Lower lobe of right lung (tissue), 2 donors: ENCODE results near the gene KIF3B. TPM values are rescaled to one million over a fixed set of nuclear protein-coding genes. Genes with fewer than 3 reads are reported as not detected.
"Not testable (repeated sequence)": the region's sequence is repeated elsewhere in the genome, so short reads cannot be mapped to it uniquely, and the experiment has no call there.

Source experiments
- ATAC-seq, 2 donors: fragments of 200-7000 bp; cut with Tn5 transposase; one replicate each; pipeline ENCODE4 v1.9.1; 2020 to 2022; ENCODE audit warnings: mild to moderate bottlenecking in 2 of 2, moderate library complexity in 2 of 2
- DNase-seq: peaks from one replicate; pipeline ENCODE4 v3.0.0-alpha.2; 2020
- H3K27ac ChIP-seq: fragments of 200-600 bp; one replicate; pipeline ENCODE4 v1.8.0; 2022
- H3K27me3 ChIP-seq: fragments of 200-600 bp; one replicate; pipeline ENCODE4 v1.8.0; 2022; ENCODE audit warnings: low read depth
- H3K36me3 ChIP-seq: fragments of 200-600 bp; one replicate; pipeline ENCODE4 v1.8.0; 2022; ENCODE audit warnings: mild to moderate bottlenecking
- H3K4me1 ChIP-seq: fragments of 200-600 bp; one replicate; pipeline ENCODE4 v1.8.0; 2022
- H3K4me3 ChIP-seq: fragments of 200-600 bp; one replicate; pipeline ENCODE4 v1.8.0; 2022; ENCODE audit warnings: mild to moderate bottlenecking
- H3K9me3 ChIP-seq: fragments of 200-600 bp; one replicate; pipeline ENCODE4 v1.8.0; 2022
- CTCF ChIP-seq: fragments of 200-600 bp; IDR thresholded peaks from one replicate; pipeline ENCODE4 v1.8.0; 2022; ENCODE audit warnings: antibody characterized with exemption, mild to moderate bottlenecking
- intact Hi-C: fragments of 100-400 bp; cut with DNase I; formaldehyde crosslinking; loops from one replicate; pipeline ENCODE4 v1.11.0; 2022
- total RNA-seq: library from RNA; stranded (reverse); fragmentation: NEBNext Ultra II Directional; extraction: Animal tissue kit (Norgen Biotek cat#: 25700); gene quantifications from one replicate; pipeline ENCODE4 v1.2.1, GENCODE V29; 2021
- donor health status: DM: no; HTN: yes; CAD: no; lungs with severe emphysema.

KIF3B gene
- total RNA-seq, 1 donor from 2014 or later, result 28.0 TPM

- no peak for TF ChIP-seq CTCF
- Histone ChIP-seq H3K9me3 (no peaks in the 10 kb centered on the region), H3K27me3 (no peaks in the 10 kb centered on the region), H3K36me3 (no peaks in the 10 kb centered on the region), H3K4me3 (no peak overlapping the region), H3K4me1 (no peaks in the 10 kb centered on the region), H3K27ac (no peak overlapping the region)
- intact Hi-C loops, result no loop called here
- ATAC-seq (no peak), DNase-seq (no peak)
Measured at GRCh38 chr20:32251470-32251869, 26.0 kb upstream of the KIF3B start.

DNA sequence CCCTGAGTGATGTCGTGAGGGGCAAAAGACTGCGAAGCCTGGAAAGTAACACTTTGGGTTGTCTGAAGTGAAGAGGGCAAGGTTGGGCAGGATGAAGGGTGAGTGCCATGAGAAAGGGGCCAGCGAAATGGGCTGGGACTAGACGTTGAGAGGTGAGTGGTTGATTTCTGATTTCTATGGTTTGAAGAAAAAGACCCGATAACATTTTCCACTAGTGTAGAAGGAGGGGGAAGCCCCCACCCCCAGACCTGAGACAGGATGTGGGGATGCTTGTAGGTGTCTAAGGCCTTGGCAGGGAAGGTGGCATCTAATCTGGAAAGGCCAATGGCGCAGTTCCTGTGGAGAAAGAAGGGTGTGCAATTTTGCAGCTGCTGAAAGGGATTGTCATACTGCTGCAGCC is 25.3 kb upstream of the KIF3B start:
- ATAC-seq (no peak), DNase-seq (no peak)
- H3K27ac ChIP-seq, result no peak overlapping the region
- H3K9me3 ChIP-seq, result no peaks in the 10 kb centered on the region
- no peaks in the 10 kb centered on the region for H3K36me3 ChIP-seq
- H3K27me3 ChIP-seq, result no peaks in the 10 kb centered on the region
- TF ChIP-seq CTCF, result no peak
- intact Hi-C loops, result no loop called here
- no peak overlapping the region for H3K4me3 ChIP-seq
- H3K4me1 ChIP-seq, result no peaks in the 10 kb centered on the region

DNA sequence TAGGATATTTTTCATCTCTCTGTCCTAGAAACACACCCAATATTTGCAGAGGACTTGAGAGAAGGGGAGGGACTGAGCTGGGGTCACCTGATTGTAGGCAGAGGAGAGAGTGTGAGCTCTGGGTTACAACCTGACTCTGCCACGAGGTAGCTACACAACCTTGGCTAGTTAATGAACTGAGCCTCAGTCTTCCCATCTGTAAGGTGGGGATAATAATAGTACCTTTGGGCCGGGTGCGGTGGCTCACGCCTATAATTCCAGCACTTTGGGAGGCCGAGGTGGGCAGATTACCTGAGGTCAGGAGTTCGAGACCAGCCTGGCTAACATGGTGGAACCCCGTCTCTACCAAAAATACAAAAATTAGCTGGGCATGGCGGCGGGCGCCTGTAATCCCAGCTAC is 16.5 kb upstream of the KIF3B start:
- DNase-seq, H3K27me3 ChIP-seq, H3K9me3 ChIP-seq, H3K36me3 ChIP-seq, H3K4me1 ChIP-seq, H3K4me3 ChIP-seq, H3K27ac ChIP-seq, intact Hi-C loops, ATAC-seq: not testable (repeated sequence)

DNA sequence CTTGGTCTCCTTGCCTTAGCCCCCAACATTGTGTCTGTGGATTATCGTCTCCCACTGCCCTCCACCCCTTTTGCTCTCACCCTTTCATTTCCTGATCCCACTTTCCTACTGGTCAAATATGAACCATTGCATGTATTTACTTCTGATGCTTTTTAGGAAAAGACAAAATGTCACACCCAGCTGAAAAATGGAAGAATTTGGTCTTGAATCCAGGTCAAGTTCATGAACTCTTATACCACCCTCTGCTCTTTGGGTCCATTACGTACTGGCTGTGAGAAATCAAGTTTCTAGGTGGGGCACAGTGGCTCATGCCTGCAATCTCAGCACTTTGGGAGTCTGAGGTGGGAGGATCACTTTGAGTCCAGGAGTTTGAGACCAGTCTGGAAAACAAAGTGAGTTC is 15.8 kb upstream of the KIF3B start:
- Histone ChIP-seq H3K4me1 (no peaks in the 10 kb centered on the region), H3K27me3 (no peaks in the 10 kb centered on the region), H3K27ac (no peak overlapping the region), H3K36me3 (no peaks in the 10 kb centered on the region), H3K4me3 (no peak overlapping the region), H3K9me3 (no peaks in the 10 kb centered on the region)
- no peak for ATAC-seq
- no peak for TF ChIP-seq CTCF
- intact Hi-C loops, result no loop called here
- no peak for DNase-seq

GRCh38 chr20:32263398-32263954 is 14.0 kb upstream of the KIF3B start:
- ATAC-seq, result no peak
- Histone ChIP-seq H3K36me3 (no peaks in the 10 kb centered on the region), H3K4me1 (no peaks in the 10 kb centered on the region), H3K9me3 (no peaks in the 10 kb centered on the region), H3K27ac (no peak overlapping the region), H3K27me3 (no peaks in the 10 kb centered on the region), H3K4me3 (no peak overlapping the region)
- no peak for DNase-seq
- intact Hi-C loops, result no loop called here
- no peak for TF ChIP-seq CTCF

DNA sequence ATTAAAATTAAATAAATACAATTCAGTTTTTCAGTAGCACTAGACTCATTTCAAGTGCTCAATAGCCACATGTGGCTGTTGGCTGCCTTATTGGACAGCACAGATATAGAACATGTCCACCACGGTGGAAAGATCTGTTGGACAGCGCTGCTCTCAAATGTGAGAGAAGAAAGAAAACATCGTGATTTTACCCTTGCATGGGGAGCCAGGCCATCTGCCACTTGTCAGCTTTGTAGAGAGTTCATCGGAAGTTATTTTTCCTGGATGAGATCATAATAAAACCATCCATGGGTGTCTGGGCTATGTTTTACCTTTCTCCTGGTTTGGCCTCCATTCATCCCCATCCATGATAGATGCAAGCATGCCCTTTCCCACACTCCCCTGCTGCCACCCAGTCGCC is 5.8 kb upstream of the KIF3B start:
- no peak overlapping the region for H3K27ac ChIP-seq
- no peaks in the 10 kb centered on the region for H3K4me1 ChIP-seq
- intact Hi-C loops, result no loop called here
- DNase-seq (no peak), ATAC-seq (no peak)
- H3K27me3 ChIP-seq, result no peaks in the 10 kb centered on the region
- no peaks in the 10 kb centered on the region for H3K36me3 ChIP-seq
- H3K9me3 ChIP-seq, result no peaks in the 10 kb centered on the region
- no peak for TF ChIP-seq CTCF
- H3K4me3 ChIP-seq, result no peak overlapping the region
